Neuronal stem cell (in vitro differentiated cells): ENCODE data around the gene AGBL4.

Experiments used
- DNase-seq: peaks from one replicate; pipeline ENCODE4 v3.0.0-alpha.2; 2013; ENCODE audit warnings: low spot score
- H2AFZ ChIP-seq: one replicate; pipeline ENCODE4 v1.6.1; 2013; ENCODE audit warnings: mild to moderate bottlenecking, low read length, inconsistent platforms
- H2AK5ac ChIP-seq: 2 replicates; pipeline ENCODE4 v1.6.1; 2013; ENCODE audit warnings: low read depth, mild to moderate bottlenecking, inconsistent platforms, low read length, moderate library complexity, mixed read lengths
- H2BK120ac ChIP-seq: 2 replicates; pipeline ENCODE4 v1.6.1; 2013; ENCODE audit warnings: low read depth, mild to moderate bottlenecking, inconsistent platforms, low read length, moderate library complexity, mixed read lengths
- H2BK12ac ChIP-seq: one replicate; pipeline ENCODE4 v1.6.1; 2013; ENCODE audit warnings: low read length, inconsistent platforms
- H2BK15ac ChIP-seq: 2 replicates; pipeline ENCODE4 v1.6.1; 2013; ENCODE audit warnings: mild to moderate bottlenecking, low read length, inconsistent platforms, mixed read lengths
- H2BK5ac ChIP-seq: one replicate; pipeline ENCODE4 v1.6.1; 2013; ENCODE audit warnings: inconsistent platforms, mild to moderate bottlenecking, low read length, moderate library complexity
- H3K14ac ChIP-seq: one replicate; pipeline ENCODE4 v1.6.1; 2013; ENCODE audit warnings: low read length, inconsistent platforms
- H3K18ac ChIP-seq: 2 replicates; pipeline ENCODE4 v1.6.1; 2013; ENCODE audit warnings: low read length, inconsistent platforms
- H3K23ac ChIP-seq: 2 replicates; pipeline ENCODE4 v1.6.1; 2013; ENCODE audit warnings: low read depth, mild to moderate bottlenecking, mixed read lengths, low read length, inconsistent platforms; ENCODE audit not compliant: poor library complexity
- H3K27ac ChIP-seq: replicated peaks from 3 replicates; pipeline ENCODE4 v1.5.1; 2013; ENCODE audit warnings: low read length, inconsistent platforms
- H3K27me3 ChIP-seq, 3 experiments: 2 replicates each; pipeline ENCODE4 v1.6.1; 2013; ENCODE audit warnings: low read length in 3 of 3, mild to moderate bottlenecking in 2 of 3, inconsistent platforms in 1 of 3, low read depth in 1 of 3, mixed read lengths in 1 of 3, moderate library complexity in 1 of 3; ENCODE audit not compliant: control insufficient read depth in 3 of 3, insufficient read depth in 3 of 3
- H3K36me3 ChIP-seq, 2 donors: replicated peaks in 1 of 2; 2 replicates each; pipeline ENCODE4 v1.6.1; 2013; ENCODE audit warnings: low read length in 2 of 2; ENCODE audit not compliant: control insufficient read depth in 2 of 2, insufficient read depth in 2 of 2
- H3K4ac ChIP-seq: 2 replicates; pipeline ENCODE4 v1.6.1; 2013; ENCODE audit warnings: inconsistent platforms, mild to moderate bottlenecking, low read length, moderate library complexity
- H3K4me1 ChIP-seq, 2 donors: 1 replicate in 1 of 2; 2 replicates in 1 of 2; pipeline ENCODE4 v1.6.1; 2013; ENCODE audit warnings: low read length in 2 of 2, low read depth in 1 of 2; ENCODE audit not compliant: control insufficient read depth in 2 of 2, insufficient read depth in 1 of 2
- H3K4me2 ChIP-seq: one replicate; pipeline ENCODE4 v1.6.1; 2013; ENCODE audit warnings: mild to moderate bottlenecking, low read length, inconsistent platforms; ENCODE audit not compliant: insufficient read depth, poor library complexity, severe bottlenecking
- H3K4me3 ChIP-seq, 2 donors: 2 replicates each; pipeline ENCODE4 v1.5.1; 2013; ENCODE audit warnings: low read length in 2 of 2, mild to moderate bottlenecking in 2 of 2, inconsistent platforms in 1 of 2, moderate library complexity in 1 of 2
- H3K79me1 ChIP-seq: one replicate; pipeline ENCODE4 v1.6.1; 2013; ENCODE audit warnings: low read depth, mild to moderate bottlenecking, inconsistent platforms, low read length, moderate library complexity
- H3K9ac ChIP-seq: one replicate; pipeline ENCODE4 v1.6.1; 2013; ENCODE audit warnings: mild to moderate bottlenecking, low read depth, low read length, inconsistent platforms; ENCODE audit not compliant: poor library complexity
- H3K9me3 ChIP-seq, 2 donors: replicated peaks in 1 of 2; 2 replicates each; pipeline versions ENCODE3 to v1.6.1; 2013; ENCODE audit warnings: low read length in 2 of 2, mild to moderate bottlenecking in 2 of 2, inconsistent platforms in 1 of 2, low read depth in 1 of 2, mixed read lengths in 1 of 2, moderate library complexity in 1 of 2; ENCODE audit not compliant: control insufficient read depth in 2 of 2, insufficient read depth in 1 of 2
- H4K8ac ChIP-seq: one replicate; pipeline ENCODE4 v1.6.1; 2013; ENCODE audit warnings: low read depth, mild to moderate bottlenecking, inconsistent platforms, low read length, moderate library complexity
- H4K91ac ChIP-seq: one replicate; pipeline ENCODE4 v1.6.1; 2013; ENCODE audit warnings: low read length, low read depth, mild to moderate bottlenecking, inconsistent platforms; ENCODE audit not compliant: poor library complexity
- WGBS, 2 donors: extraction: QIAGEN DNeasy Blood & Tissue Kit; methylation state at CpG; one replicate each; pipeline ENCODE4 v1.1.7; 2013; ENCODE audit warnings: missing lambda C conversion rate in 2 of 2, mixed read lengths in 1 of 2; ENCODE audit not compliant: insufficient read length in 2 of 2, insufficient replicate concordance in 1 of 2; ENCODE audit errors: extremely low coverage in 2 of 2; 5-methylcytosine and 5-hydroxymethylcytosine counted together

The AGBL4 gene

GRCh38 chr1:49408346-49408745, 615.4 kb downstream of the AGBL4 start:
- no peak overlapping the region for H3K4ac ChIP-seq
- H3K36me3 ChIP-seq: no peaks in the 10 kb centered on the region
- no peak overlapping the region for H2AFZ ChIP-seq
- no peak overlapping the region for H3K4me3 ChIP-seq
- H3K27me3 ChIP-seq: no peaks in the 10 kb centered on the region
- H3K27ac ChIP-seq: no peak overlapping the region
- DNase-seq: no peak
- no peak overlapping the region for H2BK5ac ChIP-seq
- no peak overlapping the region for H3K23ac ChIP-seq
- no peak overlapping the region for H4K8ac ChIP-seq
- no peak overlapping the region for H4K91ac ChIP-seq
- no peaks in the 10 kb centered on the region for H3K4me1 ChIP-seq
- no peak overlapping the region for H2BK120ac ChIP-seq
- WGBS, 2 donors: no CpG with 5 or more reads among the region's 2 CpGs
- no peak overlapping the region for H2BK15ac ChIP-seq
- H3K4me2 ChIP-seq: no peak overlapping the region
- no peaks in the 10 kb centered on the region for H3K9me3 ChIP-seq
- H3K14ac ChIP-seq: no peak overlapping the region
- no peak overlapping the region for H3K18ac ChIP-seq
- H3K9ac ChIP-seq: no peak overlapping the region
- no peak overlapping the region for H2BK12ac ChIP-seq
- H3K79me1 ChIP-seq: no peaks in the 10 kb centered on the region
- no peak overlapping the region for H2AK5ac ChIP-seq

GRCh38 chr1:49397086-49397485, 626.7 kb downstream of the AGBL4 start:
- H3K4me1 ChIP-seq: no peaks in the 10 kb centered on the region
- no peak overlapping the region for H2AFZ ChIP-seq
- H3K14ac ChIP-seq: no peak overlapping the region
- H3K4ac ChIP-seq: no peak overlapping the region
- H3K9me3 ChIP-seq: no peaks in the 10 kb centered on the region
- no peak overlapping the region for H3K23ac ChIP-seq
- H3K27ac ChIP-seq: no peak overlapping the region
- H3K27me3 ChIP-seq: no peaks in the 10 kb centered on the region
- no peaks in the 10 kb centered on the region for H3K36me3 ChIP-seq
- H2BK15ac ChIP-seq: no peak overlapping the region
- H3K9ac ChIP-seq: no peak overlapping the region
- no peak overlapping the region for H3K4me2 ChIP-seq
- no peak for DNase-seq
- no peak overlapping the region for H2AK5ac ChIP-seq
- H2BK12ac ChIP-seq: no peak overlapping the region
- no peak overlapping the region for H3K4me3 ChIP-seq
- H2BK5ac ChIP-seq: no peak overlapping the region
- no peak overlapping the region for H4K91ac ChIP-seq
- H3K18ac ChIP-seq: no peak overlapping the region
- H4K8ac ChIP-seq: no peak overlapping the region
- no peak overlapping the region for H2BK120ac ChIP-seq
- H3K79me1 ChIP-seq: no peaks in the 10 kb centered on the region

GRCh38 chr1:49394200-49394599, 629.6 kb downstream of the AGBL4 start:
- Histone ChIP-seq H3K4me1 (no peaks in the 10 kb centered on the region), H3K79me1 (no peaks in the 10 kb centered on the region), H4K8ac (no peak overlapping the region), H2BK5ac (no peak overlapping the region), H3K4me2 (no peak overlapping the region), H2BK120ac (no peak overlapping the region), H3K18ac (no peak overlapping the region), H2BK15ac (no peak overlapping the region), H3K9ac (no peak overlapping the region), H2AK5ac (no peak overlapping the region), H3K14ac (no peak overlapping the region), H3K36me3 (no peaks in the 10 kb centered on the region), H2BK12ac (no peak overlapping the region), H2AFZ (no peak overlapping the region), H3K23ac (no peak overlapping the region), H3K9me3 (no peaks in the 10 kb centered on the region), H4K91ac (no peak overlapping the region), H3K4ac (no peak overlapping the region), H3K27me3 (no peaks in the 10 kb centered on the region), H3K27ac (no peak overlapping the region), H3K4me3 (no peak overlapping the region)
- no peak for DNase-seq
- no CpG with 5 or more reads among the region's 2 CpGs for WGBS, 2 donors

- no peak overlapping the region for H3K14ac ChIP-seq
- H3K23ac ChIP-seq: no peak overlapping the region
- H2BK120ac ChIP-seq: no peak overlapping the region
- H3K9me3 ChIP-seq: no peaks in the 10 kb centered on the region
- H3K4me3 ChIP-seq: no peak overlapping the region
- H4K91ac ChIP-seq: no peak overlapping the region
- H4K8ac ChIP-seq: no peak overlapping the region
- DNase-seq: no peak
- no peaks in the 10 kb centered on the region for H3K79me1 ChIP-seq
- H2AK5ac ChIP-seq: no peak overlapping the region
- H3K18ac ChIP-seq: no peak overlapping the region
- H3K4me2 ChIP-seq: no peak overlapping the region
- no peak overlapping the region for H2AFZ ChIP-seq
- no peaks in the 10 kb centered on the region for H3K27me3 ChIP-seq
- H3K36me3 ChIP-seq: no peaks in the 10 kb centered on the region
- H3K9ac ChIP-seq: no peak overlapping the region
- no peak overlapping the region for H3K27ac ChIP-seq
- no peak overlapping the region for H2BK5ac ChIP-seq
- no peak overlapping the region for H2BK15ac ChIP-seq
- H2BK12ac ChIP-seq: no peak overlapping the region
- no peaks in the 10 kb centered on the region for H3K4me1 ChIP-seq
- H3K4ac ChIP-seq: no peak overlapping the region
Observed at GRCh38 chr1:49389699-49390098, 634.1 kb downstream of the AGBL4 start.
